Activated CD8-positive, alpha-beta T cell treated with anti-CD3 and anti-CD28 coated beads for 36 hours (primary cell): Measurements from ENCODE around the gene CLEC4A. TPM values are rescaled to one million over a fixed set of nuclear protein-coding genes. Genes with fewer than 3 reads are reported as not detected.
"Not testable (repeated sequence)": the region's sequence is repeated elsewhere in the genome, so short reads cannot be mapped to it uniquely, and the experiment has no call there.

Source experiments
- ATAC-seq: fragments of 200-7000 bp; cut with Tn5 transposase; one replicate; pipeline ENCODE4 v1.10.0; 2021; ENCODE audit warnings: mild to moderate bottlenecking, moderate library complexity
- CTCF ChIA-PET: fragments of 350-600 bp; sonication (Branson Sonifier 250); formaldehyde crosslinking; loops from one replicate; lab custom pipeline; 2021; ENCODE audit warnings: antibody characterized with exemption; lab: Charles Lee
- POLR2A ChIA-PET: fragments of 350-600 bp; sonication (Branson Sonifier 250); formaldehyde crosslinking; loops from one replicate; lab custom pipeline; 2021; ENCODE audit warnings: antibody characterized with exemption; lab: Charles Lee
- DNase-seq: peaks from one replicate; pipeline ENCODE4 v3.0.0-alpha.2; 2020
- H3K27ac Mint-ChIP-seq: one replicate; pipeline ENCODE4 v1.8.0; 2021; ENCODE audit warnings: mild to moderate bottlenecking, mixed read lengths
- H3K27me3 Mint-ChIP-seq: one replicate; pipeline ENCODE4 v1.8.0; 2021; ENCODE audit warnings: mixed read lengths
- H3K36me3 Mint-ChIP-seq: one replicate; pipeline ENCODE4 v1.8.0; 2021; ENCODE audit warnings: low read depth, mixed read lengths
- H3K4me1 Mint-ChIP-seq: one replicate; pipeline ENCODE4 v1.8.0; 2021; ENCODE audit warnings: low read depth, mixed read lengths
- H3K4me3 Mint-ChIP-seq: one replicate; pipeline ENCODE4 v1.8.0; 2021; ENCODE audit warnings: mild to moderate bottlenecking, moderate library complexity, mixed read lengths
- H3K9me3 Mint-ChIP-seq: one replicate; pipeline ENCODE4 v1.8.0; 2021; ENCODE audit warnings: mixed read lengths
- intact Hi-C: fragments of 100-400 bp; cut with micrococcal nuclease; formaldehyde crosslinking; loops from one replicate; pipeline ENCODE4 v1.10.0; 2022
- total RNA-seq, 2 experiments: library from RNA; stranded (reverse); gene quantifications; one replicate each; pipeline ENCODE4 v1.2.3, GENCODE V29; 2021
- TF ChIP-seq, protein P1 (sequence below): fragments of 200-600 bp; IDR thresholded peaks from one replicate; pipeline ENCODE4 v1.8.0; 2022; ENCODE audit warnings: antibody characterized with exemption, mild to moderate bottlenecking

The CLEC4A gene
- total RNA-seq, 2 experiments from 2014 or later: 0.98 to 2.0 TPM

DNA sequence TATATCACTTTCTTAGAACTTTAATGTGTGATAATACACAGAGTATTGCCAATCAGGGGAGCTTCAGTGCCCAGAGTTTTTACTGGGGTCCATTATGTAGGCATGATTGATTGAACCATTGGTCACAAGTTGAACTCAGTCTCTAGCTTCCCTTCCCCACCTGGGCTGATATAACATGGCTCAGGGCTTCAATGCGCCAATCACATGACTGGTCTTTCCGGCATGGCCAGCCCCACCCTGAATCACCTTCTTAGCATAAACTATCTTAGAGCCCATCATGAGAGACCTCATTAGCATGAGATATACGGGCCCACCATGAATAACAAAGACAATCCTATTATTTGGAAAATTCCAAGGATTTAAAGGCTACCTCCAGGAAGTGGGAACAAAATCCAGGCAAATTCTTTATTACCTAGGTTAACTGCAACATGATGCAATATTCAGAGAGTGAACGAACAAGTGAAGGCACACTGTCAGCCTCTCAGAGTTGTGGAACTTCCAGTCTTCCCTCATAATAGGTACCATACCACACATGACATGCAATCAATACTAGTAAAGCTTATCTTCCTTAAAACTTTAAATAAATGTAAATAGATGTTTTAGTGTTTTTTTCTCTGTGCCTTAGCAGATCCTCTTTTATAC, 3.2 kb upstream of the CLEC4A start:
- H3K36me3 Mint-ChIP-seq: peaks cover 2% of the 10 kb centered on the region
- TF ChIP-seq, protein P1, sequence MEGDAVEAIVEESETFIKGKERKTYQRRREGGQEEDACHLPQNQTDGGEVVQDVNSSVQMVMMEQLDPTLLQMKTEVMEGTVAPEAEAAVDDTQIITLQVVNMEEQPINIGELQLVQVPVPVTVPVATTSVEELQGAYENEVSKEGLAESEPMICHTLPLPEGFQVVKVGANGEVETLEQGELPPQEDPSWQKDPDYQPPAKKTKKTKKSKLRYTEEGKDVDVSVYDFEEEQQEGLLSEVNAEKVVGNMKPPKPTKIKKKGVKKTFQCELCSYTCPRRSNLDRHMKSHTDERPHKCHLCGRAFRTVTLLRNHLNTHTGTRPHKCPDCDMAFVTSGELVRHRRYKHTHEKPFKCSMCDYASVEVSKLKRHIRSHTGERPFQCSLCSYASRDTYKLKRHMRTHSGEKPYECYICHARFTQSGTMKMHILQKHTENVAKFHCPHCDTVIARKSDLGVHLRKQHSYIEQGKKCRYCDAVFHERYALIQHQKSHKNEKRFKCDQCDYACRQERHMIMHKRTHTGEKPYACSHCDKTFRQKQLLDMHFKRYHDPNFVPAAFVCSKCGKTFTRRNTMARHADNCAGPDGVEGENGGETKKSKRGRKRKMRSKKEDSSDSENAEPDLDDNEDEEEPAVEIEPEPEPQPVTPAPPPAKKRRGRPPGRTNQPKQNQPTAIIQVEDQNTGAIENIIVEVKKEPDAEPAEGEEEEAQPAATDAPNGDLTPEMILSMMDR: no peak
- no peak for DNase-seq
- ChIA-PET CTCF (interaction anchor here (3.4 kb wide), 1 partner anchor 11 kb away, joined by 18 read pairs; no protein-coding TSS in a partner anchor), POLR2A (no interaction called here)
- H3K9me3 Mint-ChIP-seq: no peaks in the 10 kb centered on the region
- no peaks in the 10 kb centered on the region for H3K27me3 Mint-ChIP-seq
- H3K4me1 Mint-ChIP-seq: no peaks in the 10 kb centered on the region
- ATAC-seq: no peak
- intact Hi-C loops: no loop called here
- H3K4me3 Mint-ChIP-seq: no peak overlapping the region
- no peak overlapping the region for H3K27ac Mint-ChIP-seq

DNA sequence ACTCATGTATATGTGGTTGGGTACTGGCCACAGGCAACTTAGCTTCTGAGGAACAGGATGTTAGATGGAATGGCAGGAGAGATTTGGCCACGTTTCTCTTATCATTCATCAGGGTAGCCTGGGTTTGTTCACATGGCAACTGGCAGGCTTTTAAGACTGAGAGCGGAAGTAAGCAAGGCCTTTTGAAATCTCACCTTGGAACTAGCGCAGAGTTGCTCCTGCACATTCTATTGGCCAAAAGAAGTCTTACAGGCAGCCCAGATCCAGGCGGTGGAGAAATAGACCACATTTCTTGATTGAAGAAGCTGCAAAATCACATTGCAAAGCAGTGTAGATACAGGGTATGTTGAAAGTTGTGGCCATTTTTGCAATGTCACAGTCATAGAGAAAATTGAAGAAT, 3.7 kb downstream of the CLEC4A start:
- peak; percentile 77 for ATAC-seq
- CTCF ChIA-PET: interaction anchor here (2.3 kb wide), 1 partner anchor 18 kb away, joined by 8 read pairs; no protein-coding TSS in a partner anchor

DNA sequence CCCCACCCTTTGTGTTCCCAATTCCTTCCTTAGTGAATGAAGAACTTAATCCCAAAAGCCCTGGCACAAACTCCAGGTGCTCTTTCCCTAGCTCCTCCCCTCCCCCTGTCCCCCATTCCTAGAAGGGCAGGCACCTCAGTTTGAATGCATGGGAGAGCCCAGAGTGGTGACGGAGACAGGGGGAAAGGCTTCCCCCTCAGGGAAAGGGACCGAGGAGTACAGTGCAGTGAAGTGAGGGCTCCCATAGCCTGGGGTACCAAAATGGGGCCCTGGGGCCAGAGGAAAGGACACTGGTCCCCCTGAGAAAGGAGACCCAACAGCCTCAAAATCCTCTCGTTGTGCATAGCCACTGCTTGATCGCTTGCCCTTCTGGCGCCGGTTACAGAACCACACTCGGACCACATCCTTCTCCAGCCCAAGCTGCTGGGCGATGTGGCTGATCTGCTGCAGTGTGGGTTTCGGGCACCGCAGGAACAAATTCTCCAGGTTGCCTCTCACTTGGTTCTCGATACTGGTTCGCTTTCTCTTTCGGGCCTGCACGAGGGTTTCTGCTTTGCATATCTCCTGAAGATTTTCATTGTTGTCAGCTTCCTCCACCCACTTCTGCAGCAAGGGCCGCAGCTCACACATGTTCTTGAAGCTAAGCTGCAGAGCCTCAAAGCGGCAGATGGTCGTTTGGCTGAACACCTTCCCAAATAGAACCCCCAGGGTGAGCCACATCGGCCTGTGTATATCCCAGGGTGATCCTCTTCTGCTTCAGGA, 10.4 kb downstream of the CLEC4A start:
- H3K27me3 Mint-ChIP-seq, H3K36me3 Mint-ChIP-seq, POLR2A ChIA-PET, H3K27ac Mint-ChIP-seq, intact Hi-C loops, H3K9me3 Mint-ChIP-seq, ATAC-seq, H3K4me3 Mint-ChIP-seq, DNase-seq, H3K4me1 Mint-ChIP-seq: not testable (repeated sequence)
- CTCF ChIA-PET: interaction anchor here (1.0 kb wide), 1 partner anchor 98 kb away, joined by 3 read pairs; no protein-coding TSS in a partner anchor

More for the DNA sequence above, 3.7 kb downstream of the CLEC4A start:
- TF ChIP-seq, protein P1: no peak
- Mint-ChIP-seq H3K27me3 (no peaks in the 10 kb centered on the region), H3K4me3 (no peak overlapping the region), H3K9me3 (no peaks in the 10 kb centered on the region), H3K36me3 (no peaks in the 10 kb centered on the region), H3K4me1 (peaks cover 13% of the 10 kb centered on the region), H3K27ac (peak overlapping the region; percentile 11)
- POLR2A ChIA-PET: no interaction called here
- peak; percentile 29 for DNase-seq
- intact Hi-C loops: no loop called here

DNA sequence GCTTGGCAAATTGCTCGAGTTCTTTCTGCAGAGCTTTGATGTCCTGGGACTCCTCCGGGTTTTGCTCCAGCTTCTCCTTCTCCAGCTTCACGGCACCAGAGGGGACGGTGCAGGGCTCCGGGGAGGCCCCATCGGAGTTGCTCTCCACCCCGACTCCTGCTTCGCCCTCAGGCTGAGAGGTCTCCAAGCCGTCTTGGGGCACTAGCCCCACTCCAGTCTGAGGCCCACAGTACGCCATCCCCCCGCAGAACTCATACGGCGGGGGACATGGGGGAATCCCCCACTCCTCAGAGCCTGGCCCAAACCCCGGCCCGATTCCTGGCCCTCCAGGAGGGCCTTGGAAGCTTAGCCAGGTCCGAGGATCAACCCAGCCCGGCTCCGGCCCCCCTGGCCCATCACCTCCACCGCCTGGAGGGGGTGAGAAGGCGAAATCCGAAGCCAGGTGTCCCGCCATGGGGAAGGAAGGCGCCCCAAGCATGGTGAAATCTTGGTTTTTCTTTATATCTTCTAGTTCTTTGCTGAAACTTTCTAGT, 11.0 kb downstream of the CLEC4A start:
- H3K27ac Mint-ChIP-seq, POLR2A ChIA-PET, ATAC-seq, H3K27me3 Mint-ChIP-seq, H3K36me3 Mint-ChIP-seq, intact Hi-C loops, H3K9me3 Mint-ChIP-seq, DNase-seq, H3K4me3 Mint-ChIP-seq, H3K4me1 Mint-ChIP-seq: not testable (repeated sequence)
- CTCF ChIA-PET: interaction anchor here (1.0 kb wide), 1 partner anchor 97 kb away, joined by 3 read pairs; no protein-coding TSS in a partner anchor

DNA sequence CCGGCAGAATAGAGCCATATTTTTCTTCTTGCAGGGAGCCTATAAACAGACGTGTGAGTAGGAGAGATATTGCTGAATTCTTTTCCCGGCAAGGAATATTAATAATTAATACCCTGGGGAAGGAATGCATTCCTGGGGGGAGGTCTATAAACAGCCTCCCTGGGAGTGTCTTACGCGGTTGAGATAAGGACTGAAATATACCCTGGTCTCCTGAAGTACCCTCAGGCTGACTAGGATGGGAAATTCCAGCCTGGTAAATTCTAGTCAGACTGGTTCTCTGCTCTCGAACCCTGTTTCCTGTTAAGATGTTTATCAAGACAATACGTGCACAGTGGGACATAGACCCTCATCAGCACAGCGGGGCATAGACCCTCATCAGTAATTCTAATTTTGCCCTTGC, 18.2 kb downstream of the CLEC4A start:
- H3K27ac Mint-ChIP-seq, intact Hi-C loops, ATAC-seq, POLR2A ChIA-PET, H3K4me3 Mint-ChIP-seq, DNase-seq, H3K4me1 Mint-ChIP-seq, H3K9me3 Mint-ChIP-seq, H3K27me3 Mint-ChIP-seq: not testable (repeated sequence)
- CTCF ChIA-PET: interaction anchor here (0.8 kb wide), 1 partner anchor 32 kb away, joined by 3 read pairs; no protein-coding TSS in a partner anchor
- peaks cover 15% of the 10 kb centered on the region for H3K36me3 Mint-ChIP-seq

DNA sequence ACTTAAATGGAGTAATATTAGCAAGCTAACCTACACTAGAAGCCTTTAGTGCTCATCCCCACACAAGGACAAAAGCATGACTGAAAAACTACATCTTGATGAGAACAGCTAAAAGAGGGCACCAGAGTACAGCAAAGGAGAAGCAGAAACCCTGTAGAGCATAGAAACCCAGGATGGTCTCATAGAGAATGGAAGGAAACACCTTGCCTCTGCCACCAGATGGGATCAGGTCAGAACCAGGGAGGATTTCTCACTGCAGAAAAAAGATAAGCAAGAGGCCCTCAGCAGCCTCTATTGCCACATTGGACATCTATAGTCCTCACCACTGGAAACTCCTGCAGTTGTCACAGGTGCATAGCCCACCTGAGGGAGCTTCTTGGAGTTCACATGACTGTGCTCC, 19.8 kb downstream of the CLEC4A start:
- H3K27ac Mint-ChIP-seq: no peak overlapping the region
- peaks cover 15% of the 10 kb centered on the region for H3K36me3 Mint-ChIP-seq
- TF ChIP-seq, protein P1: no peak
- peaks cover 4% of the 10 kb centered on the region for H3K27me3 Mint-ChIP-seq
- H3K9me3 Mint-ChIP-seq: peaks cover 8% of the 10 kb centered on the region
- intact Hi-C loops: no loop called here
- no peak for DNase-seq
- no peaks in the 10 kb centered on the region for H3K4me1 Mint-ChIP-seq
- no peak overlapping the region for H3K4me3 Mint-ChIP-seq
- CTCF ChIA-PET: interaction anchor here (1.1 to 1.7 kb wide), 2 partner anchors 34 to 94 kb away, joined by 3 read pairs; no protein-coding TSS in a partner anchor
- no peak for ATAC-seq
- POLR2A ChIA-PET: no interaction called here
